Right cardiac atrium (tissue), 5 donors: Measurements from ENCODE around the gene C1QTNF6. TPM values are rescaled to one million over a fixed set of nuclear protein-coding genes. Genes with fewer than 3 reads are reported as not detected.

Experiments
- ATAC-seq, 2 donors: fragments of 200-7000 bp; cut with Tn5 transposase; one replicate each; pipeline versions ENCODE4 v1.8.0 to v1.9.1; 2020; ENCODE audit warnings: moderate library complexity in 2 of 2, mild to moderate bottlenecking in 1 of 2
- DNase-seq, 3 donors: peaks; one replicate each; pipeline ENCODE4 v3.0.0-alpha.2; 2020
- H3K27ac ChIP-seq: one replicate; pipeline ENCODE4 v1.5.1; 2013; ENCODE audit warnings: mild to moderate bottlenecking, low read length, control low read depth, moderate library complexity
- H3K27me3 ChIP-seq: one replicate; pipeline ENCODE4 v1.6.1; 2013; ENCODE audit not compliant: control insufficient read depth, insufficient read depth
- H3K4me1 ChIP-seq: one replicate; pipeline ENCODE4 v1.6.1; 2013; ENCODE audit warnings: low read length; ENCODE audit not compliant: control insufficient read depth, insufficient read depth
- H3K4me3 ChIP-seq: one replicate; pipeline ENCODE4 v1.5.1; 2013; ENCODE audit warnings: low read length, control low read depth
- H3K9me3 ChIP-seq: one replicate; pipeline ENCODE4 v1.6.1; 2013; ENCODE audit warnings: low read length; ENCODE audit not compliant: control insufficient read depth
- WGBS: extraction: QIAGEN DNeasy Blood & Tissue Kit; methylation state at CpG from one replicate; pipeline ENCODE4 v1.1.7; 2013; 5-methylcytosine and 5-hydroxymethylcytosine counted together
- intact Hi-C, 4 donors: fragments of 100-400 bp; cut with DNase I; formaldehyde crosslinking; loops; one replicate each; pipeline versions ENCODE4 v1.11.0 to v1.14.0; 2022 to 2023
- polyA plus RNA-seq: library from polyadenylated mRNA; stranded (reverse); fragments of 200-250 nt; gene quantifications from one replicate; pipeline ENCODE4 v1.2.3, GENCODE V29; 2013
- total RNA-seq, 4 donors: library from RNA; stranded (reverse); fragmentation: NEBNext Ultra II Directional; extraction: Animal tissue kit (Norgen Biotek cat#: 25700); gene quantifications; one replicate each; pipeline ENCODE4 v1.2.1, GENCODE V29; 2021
- donor health status: healthy with polysubstance abuse.
- donor health status: DM: no; HTN: yes; CAD: no.
- donor health status: DM: no; HTN: no; CAD: no.
- donor health status: DM: no; HTN: yes; CAD: no; lungs with severe emphysema.
- donor health status: DM: yes; HTN: yes; CAD: no.

The C1QTNF6 gene
- total and polyA plus RNA-seq, 5 donors, result 2.0 to 3.3 (median 2.8) TPM

GRCh38 chr22:37146507-37147180, 41.4 kb downstream of the C1QTNF6 start:
- Histone ChIP-seq H3K27me3 (no peaks in the 10 kb centered on the region), H3K4me1 (no peaks in the 10 kb centered on the region), H3K4me3 (no peak overlapping the region), H3K9me3 (no peaks in the 10 kb centered on the region), H3K27ac (no peak overlapping the region)
- WGBS, result 85% methylated on average over 16 of the region's 16 CpGs
- ATAC-seq (no peak), DNase-seq (peak in 2 of 3 donors; percentile 2 to 21)
- intact Hi-C loops, result no loop called here

DNA sequence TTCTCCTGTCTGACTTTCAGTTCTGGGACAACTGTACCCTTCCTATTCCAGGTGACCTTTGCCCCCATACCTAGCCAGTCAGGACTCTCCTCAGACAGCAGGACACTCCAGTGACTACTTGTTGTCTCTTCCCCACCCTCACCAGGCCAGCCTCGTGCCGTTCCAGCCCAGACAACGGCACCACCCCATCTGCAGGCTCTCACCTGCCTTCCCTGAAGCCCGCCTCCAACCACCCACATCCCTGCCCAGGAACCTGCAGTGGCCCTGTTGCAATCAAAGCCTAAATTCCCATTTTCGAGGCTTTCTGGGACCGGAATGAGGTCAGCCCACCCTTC, 42.0 kb downstream of the C1QTNF6 start:
- no peaks in the 10 kb centered on the region for H3K4me1 ChIP-seq
- no peak overlapping the region for H3K27ac ChIP-seq
- DNase-seq (peak in 1 of 3 donors; percentile 15), ATAC-seq (no peak)
- 72% methylated on average over 6 of the region's 6 CpGs for WGBS
- intact Hi-C loops, result no loop called here
- no peaks in the 10 kb centered on the region for H3K9me3 ChIP-seq
- H3K4me3 ChIP-seq, result no peak overlapping the region
- no peaks in the 10 kb centered on the region for H3K27me3 ChIP-seq

DNA sequence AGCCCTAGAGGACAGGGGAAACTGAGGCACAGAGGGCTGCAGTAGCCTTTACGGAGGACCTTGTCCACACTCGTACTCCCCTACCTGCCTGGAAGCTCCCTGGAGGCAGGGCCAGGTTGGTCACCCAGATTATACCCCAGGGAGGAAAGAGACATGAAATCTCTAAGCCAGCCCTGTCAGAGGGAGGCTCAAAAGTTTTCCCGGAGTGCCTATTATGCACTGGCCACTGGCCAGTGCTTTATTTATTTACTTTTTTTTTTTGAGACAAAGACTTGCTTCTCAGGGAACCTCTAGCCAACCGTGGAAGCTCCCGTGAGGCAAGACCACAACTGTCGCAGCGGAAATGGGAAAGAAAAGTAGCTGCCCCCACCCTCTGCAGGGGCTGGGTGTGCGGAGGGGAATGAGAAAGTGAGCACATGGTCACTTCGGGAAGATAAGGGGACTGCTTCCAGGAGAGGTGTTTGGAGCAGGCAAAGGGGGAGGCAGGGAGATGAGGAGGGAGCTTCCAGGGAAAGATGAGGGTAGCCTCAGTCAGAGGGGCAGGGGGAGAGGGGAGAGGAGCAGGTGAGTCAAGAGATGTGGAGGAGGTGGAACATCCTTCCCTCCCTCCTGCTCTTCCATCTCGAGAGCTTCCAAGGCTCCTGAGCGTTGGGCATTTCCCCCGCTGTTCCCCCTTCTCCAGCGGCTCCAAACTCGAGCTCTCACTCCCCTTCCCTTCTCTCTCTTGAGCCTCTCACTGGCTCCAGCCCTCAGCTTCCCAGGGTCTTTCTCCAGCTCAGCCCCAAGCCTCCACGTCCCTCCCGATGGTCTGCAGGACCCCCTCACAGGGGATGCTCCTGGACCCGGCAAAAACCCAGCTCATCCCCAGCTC, 42.6 kb downstream of the C1QTNF6 start:
- H3K4me1 ChIP-seq, result no peaks in the 10 kb centered on the region
- no peak overlapping the region for H3K4me3 ChIP-seq
- no peak for ATAC-seq
- DNase-seq, result peak in 1 of 3 donors; percentile 0
- no peaks in the 10 kb centered on the region for H3K9me3 ChIP-seq
- H3K27me3 ChIP-seq, result no peaks in the 10 kb centered on the region
- no peak overlapping the region for H3K27ac ChIP-seq
- intact Hi-C loops, result no loop called here
- WGBS, result 28% methylated on average over 17 of the region's 17 CpGs

GRCh38 chr22:37144180-37144554, 43.9 kb downstream of the C1QTNF6 start:
- ATAC-seq (no peak), DNase-seq (peak in 1 of 3 donors; percentile 13)
- Histone ChIP-seq H3K9me3 (no peaks in the 10 kb centered on the region), H3K27ac (no peak overlapping the region), H3K27me3 (no peaks in the 10 kb centered on the region), H3K4me1 (no peaks in the 10 kb centered on the region), H3K4me3 (no peak overlapping the region)
- intact Hi-C loops, result no loop called here
- 77% methylated on average over 10 of the region's 10 CpGs for WGBS

DNA sequence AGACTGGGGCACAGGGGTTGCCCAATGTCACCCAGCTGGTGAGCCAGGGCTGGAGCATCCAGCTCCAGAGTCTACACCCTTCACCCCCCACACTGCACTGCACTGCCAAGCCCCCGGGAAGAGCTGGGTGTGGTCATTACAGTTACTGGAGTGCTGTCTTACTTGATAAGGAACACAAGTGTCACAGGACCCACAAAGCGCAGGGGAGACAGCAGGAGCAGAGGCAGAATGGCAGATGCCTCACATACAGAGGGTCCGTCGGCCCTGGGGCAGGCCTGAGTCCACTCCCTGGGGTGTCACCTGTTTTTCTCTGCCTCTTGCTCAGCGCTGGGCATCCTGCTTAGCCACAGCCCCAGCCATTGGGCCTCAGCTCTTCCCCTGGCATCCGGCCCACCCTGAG, 46.1 kb downstream of the C1QTNF6 start:
- DNase-seq, result no peak

DNA sequence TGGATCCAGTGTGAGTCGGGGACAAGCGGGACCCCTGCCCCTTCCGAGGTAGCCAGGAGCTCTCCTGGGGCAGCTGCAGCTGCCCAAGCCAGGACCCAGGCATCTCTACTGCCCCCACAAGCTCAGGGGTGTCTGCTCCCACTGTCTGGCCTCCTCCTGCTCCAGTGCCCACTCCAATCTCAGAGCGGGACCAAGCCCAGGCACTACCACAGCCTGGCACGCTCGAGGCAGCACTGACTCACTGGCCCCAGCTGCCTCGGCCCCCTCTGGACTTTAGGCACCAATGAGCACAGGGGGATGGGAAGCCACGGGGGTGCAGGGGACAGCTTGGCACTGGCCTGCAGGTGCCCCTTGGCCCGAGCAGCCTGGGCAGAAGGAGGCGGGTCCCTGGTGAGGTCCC, 46.6 kb downstream of the C1QTNF6 start:
- DNase-seq (peak in 1 of 3 donors; percentile 49), ATAC-seq (peak in 1 of 2 donors; percentile 11)
- Histone ChIP-seq H3K4me3 (no peak overlapping the region), H3K27ac (no peak overlapping the region), H3K27me3 (no peaks in the 10 kb centered on the region), H3K4me1 (no peaks in the 10 kb centered on the region), H3K9me3 (no peaks in the 10 kb centered on the region)
- WGBS, result 87% methylated on average over 10 of the region's 10 CpGs
- intact Hi-C loops, result no loop called here

More for the DNA sequence above, 46.1 kb downstream of the C1QTNF6 start:
- intact Hi-C loops, result no loop called here
- H3K4me1 ChIP-seq, result no peaks in the 10 kb centered on the region
- H3K27ac ChIP-seq, result no peak overlapping the region
- H3K9me3 ChIP-seq, result no peaks in the 10 kb centered on the region
- 66% methylated on average over 6 of the region's 6 CpGs for WGBS
- ATAC-seq, result no peak
- H3K4me3 ChIP-seq, result no peak overlapping the region
- no peaks in the 10 kb centered on the region for H3K27me3 ChIP-seq

DNA sequence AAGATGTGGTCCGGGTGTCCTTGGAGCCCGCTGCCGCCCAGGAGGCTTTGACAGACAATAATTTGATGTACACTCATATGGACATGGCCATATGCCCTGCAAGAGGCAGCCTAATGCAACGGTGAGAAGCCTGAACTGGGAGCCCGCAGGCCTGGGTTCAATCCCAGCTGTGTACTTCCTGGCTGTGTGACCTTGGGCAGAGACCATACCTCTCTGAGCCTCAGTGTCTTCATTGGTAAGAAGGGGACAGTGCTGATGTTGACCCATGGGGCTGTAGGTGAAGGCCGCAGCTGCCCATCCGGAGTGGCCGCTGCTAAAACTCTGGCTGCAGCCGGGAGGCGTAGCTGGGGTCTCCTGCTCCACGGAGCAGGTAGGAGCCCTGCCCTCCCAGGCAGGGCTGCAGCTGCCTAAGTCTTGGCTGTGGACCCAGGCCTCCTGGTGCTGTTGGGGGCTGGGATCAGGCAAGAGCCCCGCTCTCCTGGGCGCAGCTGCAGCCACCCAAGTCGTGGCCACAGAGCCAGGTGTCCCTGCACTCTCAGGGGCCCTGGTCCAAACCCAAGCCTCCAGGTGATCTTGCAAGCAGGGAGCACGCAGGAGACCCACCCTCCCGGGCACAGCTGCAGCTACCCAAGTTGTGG, 47.2 kb downstream of the C1QTNF6 start:
- 88% methylated on average over 16 of the region's 16 CpGs for WGBS
- DNase-seq (no peak), ATAC-seq (no peak)
- Histone ChIP-seq H3K4me3 (no peak overlapping the region), H3K27ac (no peak overlapping the region), H3K9me3 (no peaks in the 10 kb centered on the region), H3K27me3 (no peaks in the 10 kb centered on the region), H3K4me1 (no peaks in the 10 kb centered on the region)
- intact Hi-C loops, result no loop called here

DNA sequence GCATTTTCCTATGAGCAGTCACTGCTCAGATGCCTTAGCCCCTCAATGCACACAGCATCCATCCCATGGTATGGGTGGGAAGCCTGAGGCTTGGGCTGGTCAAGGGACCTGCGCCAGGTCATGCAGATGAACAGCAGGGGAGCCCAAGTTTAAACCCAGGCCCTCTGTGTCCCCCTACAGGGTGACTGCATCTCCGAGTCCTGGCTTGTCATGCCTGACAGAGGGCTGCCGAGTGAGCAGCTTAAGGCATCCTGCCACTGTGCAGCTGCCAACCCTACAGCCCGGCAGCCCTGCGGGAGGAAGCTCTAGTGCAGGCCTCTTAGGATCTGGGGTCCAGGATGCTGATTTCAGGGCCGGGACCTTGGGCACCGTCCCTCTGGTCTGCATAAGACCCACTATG, 48.3 kb downstream of the C1QTNF6 start:
- DNase-seq (no peak), ATAC-seq (no peak)
- no peak overlapping the region for H3K27ac ChIP-seq
- H3K27me3 ChIP-seq, result no peaks in the 10 kb centered on the region
- intact Hi-C loops, result no loop called here
- H3K4me1 ChIP-seq, result no peaks in the 10 kb centered on the region
- no peaks in the 10 kb centered on the region for H3K9me3 ChIP-seq
- H3K4me3 ChIP-seq, result no peak overlapping the region
- WGBS, result 70% methylated on average over 7 of the region's 7 CpGs

GRCh38 chr22:37138849-37139561, 49.0 kb downstream of the C1QTNF6 start:
- no peak overlapping the region for H3K4me3 ChIP-seq
- no peaks in the 10 kb centered on the region for H3K27me3 ChIP-seq
- DNase-seq, result no peak
- H3K4me1 ChIP-seq, result no peaks in the 10 kb centered on the region
- 65% methylated on average over 16 of the region's 16 CpGs for WGBS
- ATAC-seq, result no peak
- intact Hi-C loops, result no loop called here
- H3K27ac ChIP-seq, result no peak overlapping the region
- no peaks in the 10 kb centered on the region for H3K9me3 ChIP-seq

- Histone ChIP-seq H3K27me3 (no peaks in the 10 kb centered on the region), H3K27ac (no peak overlapping the region), H3K4me3 (no peak overlapping the region), H3K9me3 (no peaks in the 10 kb centered on the region), H3K4me1 (no peaks in the 10 kb centered on the region)
- WGBS, result 80% methylated on average over 6 of the region's 6 CpGs
- intact Hi-C loops, result no loop called here
- ATAC-seq (no peak), DNase-seq (no peak)
Measured at GRCh38 chr22:37137903-37138665, 50.0 kb downstream of the C1QTNF6 start.
